ENCODE data around the gene ITPR1. TPM values are rescaled to one million over a fixed set of nuclear protein-coding genes. Genes with fewer than 3 reads are reported as not detected.

Gene ITPR1
- total RNA-seq, 1 experiment from 2014 or later: 48.5 TPM

DNA sequence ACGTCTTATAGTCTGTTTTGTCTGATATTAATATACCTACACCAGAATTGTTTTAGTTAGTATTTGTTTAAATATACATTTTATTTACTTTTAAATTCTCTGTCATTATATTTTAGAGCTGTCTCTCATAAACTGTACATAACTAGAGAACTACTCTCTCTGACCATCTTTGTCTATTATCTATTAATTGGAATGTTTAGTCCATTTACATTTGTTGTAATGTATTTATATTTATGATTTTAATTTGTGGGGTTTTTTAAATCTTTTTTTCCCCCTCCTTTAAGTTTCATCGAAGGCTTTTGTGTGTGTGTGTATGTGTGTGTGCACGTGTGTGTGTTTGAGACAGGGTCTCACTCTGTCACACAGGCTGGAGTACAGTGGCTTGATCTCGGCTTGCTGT is 47.1 kb downstream of the ITPR1 start:
- BruUV-seq (replicated peaks): no TSS peak
- no peak overlapping the region for H3K4me3 ChIP-seq (ENCODE audit: low read length)
- no peak overlapping the region for H3K4me2 ChIP-seq (ENCODE audit: low read length)
- intact Hi-C loops (cut with micrococcal nuclease): no loop called here
- no peaks in the 10 kb centered on the region for H3K27me3 ChIP-seq (ENCODE audit: low read length)
- H3K36me3 ChIP-seq (ENCODE audit: low read depth, low read length): no peaks in the 10 kb centered on the region
- H3K79me2 ChIP-seq (ENCODE audit: low read length): no peaks in the 10 kb centered on the region
- no peaks in the 10 kb centered on the region for H4K20me1 ChIP-seq (ENCODE audit: low read length)
- no peaks in the 10 kb centered on the region for H3K4me1 ChIP-seq (ENCODE audit: insufficient read depth, low read length)
- no peak overlapping the region for H2AFZ ChIP-seq (ENCODE audit: low read length)
- DNase-seq (no peak), ATAC-seq (no peak)
- no peak overlapping the region for H3K27ac ChIP-seq (ENCODE audit: low read length)
- TF ChIP-seq EZH2phosphoT487 (IDR thresholded peaks at IDR 0.05; ENCODE audit: borderline replicate concordance, low read length) (no peak), EZH2 (IDR thresholded peaks at IDR 0.05; ENCODE audit: low read length, unreplicated experiment) (no peak)
- TF ChIP-seq, protein P1, sequence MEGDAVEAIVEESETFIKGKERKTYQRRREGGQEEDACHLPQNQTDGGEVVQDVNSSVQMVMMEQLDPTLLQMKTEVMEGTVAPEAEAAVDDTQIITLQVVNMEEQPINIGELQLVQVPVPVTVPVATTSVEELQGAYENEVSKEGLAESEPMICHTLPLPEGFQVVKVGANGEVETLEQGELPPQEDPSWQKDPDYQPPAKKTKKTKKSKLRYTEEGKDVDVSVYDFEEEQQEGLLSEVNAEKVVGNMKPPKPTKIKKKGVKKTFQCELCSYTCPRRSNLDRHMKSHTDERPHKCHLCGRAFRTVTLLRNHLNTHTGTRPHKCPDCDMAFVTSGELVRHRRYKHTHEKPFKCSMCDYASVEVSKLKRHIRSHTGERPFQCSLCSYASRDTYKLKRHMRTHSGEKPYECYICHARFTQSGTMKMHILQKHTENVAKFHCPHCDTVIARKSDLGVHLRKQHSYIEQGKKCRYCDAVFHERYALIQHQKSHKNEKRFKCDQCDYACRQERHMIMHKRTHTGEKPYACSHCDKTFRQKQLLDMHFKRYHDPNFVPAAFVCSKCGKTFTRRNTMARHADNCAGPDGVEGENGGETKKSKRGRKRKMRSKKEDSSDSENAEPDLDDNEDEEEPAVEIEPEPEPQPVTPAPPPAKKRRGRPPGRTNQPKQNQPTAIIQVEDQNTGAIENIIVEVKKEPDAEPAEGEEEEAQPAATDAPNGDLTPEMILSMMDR (conservative IDR thresholded peaks at IDR 0.05; ENCODE audit: low read depth, low read length): no peak
- no peaks in the 10 kb centered on the region for H3K9me2 ChIP-seq (replicated peaks; ENCODE audit: low read length)
- H3K9me3 ChIP-seq (ENCODE audit: low read length): no peaks in the 10 kb centered on the region
- H3K9ac ChIP-seq (ENCODE audit: low read length): no peak overlapping the region
- ChIA-PET CTCF (no interaction called here), POLR2A (ENCODE audit: unreplicated experiment) (no interaction called here)
- H3F3A ChIP-seq (ENCODE audit: low read length, unreplicated experiment): no peaks in the 10 kb centered on the region

DNA sequence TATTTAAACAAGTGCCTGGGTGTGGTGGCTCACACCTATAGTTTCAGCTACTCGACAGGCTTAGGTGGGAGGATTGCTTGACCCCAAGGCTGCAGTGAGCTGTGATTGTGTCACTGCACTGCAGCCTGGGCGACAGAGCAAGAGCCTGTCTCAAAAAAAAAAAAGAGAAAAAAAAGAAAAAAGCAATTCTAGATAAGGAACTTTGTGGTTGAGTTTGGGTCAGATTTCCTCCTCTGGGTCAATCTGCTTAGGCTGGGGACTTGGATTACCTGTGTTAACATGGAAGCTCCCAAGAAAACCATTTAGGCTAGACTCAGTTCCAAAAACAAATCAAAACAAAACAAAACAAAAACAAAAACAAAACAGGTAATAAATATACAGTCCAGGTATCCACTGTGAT is 50.0 kb downstream of the ITPR1 start:
- H3K36me3 ChIP-seq (ENCODE audit: low read depth, low read length): no peaks in the 10 kb centered on the region
- H3K79me2 ChIP-seq (ENCODE audit: low read length): no peaks in the 10 kb centered on the region
- H3K4me1 ChIP-seq (ENCODE audit: insufficient read depth, low read length): no peaks in the 10 kb centered on the region
- no peak overlapping the region for H3K4me3 ChIP-seq (ENCODE audit: low read length)
- ATAC-seq: no peak
- H3K27me3 ChIP-seq (ENCODE audit: low read length): no peaks in the 10 kb centered on the region
- no peak overlapping the region for H3K27ac ChIP-seq (ENCODE audit: low read length)
- no peak overlapping the region for H3K9ac ChIP-seq (ENCODE audit: low read length)
- CTCF ChIA-PET: no interaction called here
- H4K20me1 ChIP-seq (ENCODE audit: low read length): no peaks in the 10 kb centered on the region
- H3K9me3 ChIP-seq (ENCODE audit: low read length): no peaks in the 10 kb centered on the region
- no peaks in the 10 kb centered on the region for H3K9me2 ChIP-seq (replicated peaks; ENCODE audit: low read length)
- H2AFZ ChIP-seq (ENCODE audit: low read length): no peak overlapping the region
- no TSS peak for BruUV-seq (replicated peaks)
- POLR2A ChIA-PET (ENCODE audit: unreplicated experiment): no interaction called here
- no peaks in the 10 kb centered on the region for H3F3A ChIP-seq (ENCODE audit: low read length, unreplicated experiment)
- no peak overlapping the region for H3K4me2 ChIP-seq (ENCODE audit: low read length)
- DNase-seq: no peak
- no peak for TF ChIP-seq EZH2 (IDR thresholded peaks at IDR 0.05; ENCODE audit: low read length, unreplicated experiment)
- TF ChIP-seq EZH2phosphoT487 (IDR thresholded peaks at IDR 0.05; ENCODE audit: borderline replicate concordance, low read length): no peak
- TF ChIP-seq, protein P1 (conservative IDR thresholded peaks at IDR 0.05; ENCODE audit: low read depth, low read length): no peak
- intact Hi-C loops (cut with micrococcal nuclease): no loop called here

DNA sequence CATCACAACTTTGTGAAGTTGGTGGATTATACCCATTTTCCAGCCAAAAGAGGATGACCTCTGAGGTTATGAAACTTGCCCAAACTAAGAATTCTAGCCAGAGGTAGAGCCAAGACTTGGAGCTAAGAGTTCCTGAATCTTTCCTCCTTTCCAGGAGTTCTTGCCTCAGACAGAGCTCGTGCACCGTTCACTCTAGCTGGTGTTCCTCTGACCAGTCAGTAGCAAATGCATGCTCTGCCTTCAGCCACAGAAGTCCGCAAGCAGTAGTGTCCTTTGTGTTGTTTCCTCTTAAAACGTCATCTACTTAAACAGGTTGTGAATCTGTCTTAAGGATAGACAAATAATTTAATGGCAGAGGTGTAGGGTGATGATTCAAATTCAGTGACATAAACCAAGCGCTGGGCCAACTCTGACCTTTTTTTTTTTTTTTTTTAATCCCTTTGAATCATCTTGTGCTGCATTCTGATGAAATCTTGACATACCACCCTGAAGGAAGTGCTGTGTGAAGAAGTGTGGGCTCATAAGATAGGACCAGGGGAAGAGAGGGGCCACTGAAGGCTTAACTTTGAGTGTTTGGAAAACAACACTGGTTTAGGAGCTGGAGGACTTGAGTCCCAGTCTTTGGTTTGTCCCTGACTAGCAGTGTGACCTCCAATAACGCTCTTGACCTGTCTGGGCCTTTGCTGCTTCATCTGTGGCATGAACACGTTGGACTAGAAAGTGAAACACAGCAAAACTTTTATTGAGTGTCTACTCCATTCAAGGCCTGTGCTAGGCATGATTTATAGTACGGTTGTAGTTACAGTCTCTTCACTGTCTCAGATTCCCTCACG is 53.4 kb downstream of the ITPR1 start:
- CTCF ChIA-PET: no interaction called here
- H3K9me2 ChIP-seq (replicated peaks; ENCODE audit: low read length): no peaks in the 10 kb centered on the region
- no peak overlapping the region for H3K9ac ChIP-seq (ENCODE audit: low read length)
- no peaks in the 10 kb centered on the region for H3K27me3 ChIP-seq (ENCODE audit: low read length)
- no peak overlapping the region for H3K4me2 ChIP-seq (ENCODE audit: low read length)
- DNase-seq: no peak
- no peak for ATAC-seq
- intact Hi-C loops (cut with micrococcal nuclease): no loop called here
- no peaks in the 10 kb centered on the region for H3K36me3 ChIP-seq (ENCODE audit: low read depth, low read length)
- H3K79me2 ChIP-seq (ENCODE audit: low read length): no peaks in the 10 kb centered on the region
- no peaks in the 10 kb centered on the region for H3F3A ChIP-seq (ENCODE audit: low read length, unreplicated experiment)
- no peaks in the 10 kb centered on the region for H4K20me1 ChIP-seq (ENCODE audit: low read length)
- no peak overlapping the region for H2AFZ ChIP-seq (ENCODE audit: low read length)
- no peaks in the 10 kb centered on the region for H3K4me1 ChIP-seq (ENCODE audit: insufficient read depth, low read length)
- no peaks in the 10 kb centered on the region for H3K9me3 ChIP-seq (ENCODE audit: low read length)
- no peak for TF ChIP-seq EZH2 (IDR thresholded peaks at IDR 0.05; ENCODE audit: low read length, unreplicated experiment)
- TF ChIP-seq EZH2phosphoT487 (IDR thresholded peaks at IDR 0.05; ENCODE audit: borderline replicate concordance, low read length): no peak
- TF ChIP-seq, protein P1 (conservative IDR thresholded peaks at IDR 0.05; ENCODE audit: low read depth, low read length): no peak
- no TSS peak for BruUV-seq (replicated peaks)
- H3K4me3 ChIP-seq (ENCODE audit: low read length): no peak overlapping the region
- POLR2A ChIA-PET (ENCODE audit: unreplicated experiment): no interaction called here
- H3K27ac ChIP-seq (ENCODE audit: low read length): no peak overlapping the region
